HG03060 (cell line): ENCODE data around the gene PTBP2.
"Not testable (repeated sequence)": the region's sequence is repeated elsewhere in the genome, so short reads cannot be mapped to it uniquely, and the experiment has no call there.

Source experiments
- ATAC-seq: cut with Tn5 transposase; IDR thresholded peaks from one replicate; pipeline ENCODE4 v1.9.1; 2021; ENCODE audit warnings: low read depth, moderate number of reproducible peaks; ENCODE audit not compliant: unreplicated experiment

PTBP2 gene

DNA sequence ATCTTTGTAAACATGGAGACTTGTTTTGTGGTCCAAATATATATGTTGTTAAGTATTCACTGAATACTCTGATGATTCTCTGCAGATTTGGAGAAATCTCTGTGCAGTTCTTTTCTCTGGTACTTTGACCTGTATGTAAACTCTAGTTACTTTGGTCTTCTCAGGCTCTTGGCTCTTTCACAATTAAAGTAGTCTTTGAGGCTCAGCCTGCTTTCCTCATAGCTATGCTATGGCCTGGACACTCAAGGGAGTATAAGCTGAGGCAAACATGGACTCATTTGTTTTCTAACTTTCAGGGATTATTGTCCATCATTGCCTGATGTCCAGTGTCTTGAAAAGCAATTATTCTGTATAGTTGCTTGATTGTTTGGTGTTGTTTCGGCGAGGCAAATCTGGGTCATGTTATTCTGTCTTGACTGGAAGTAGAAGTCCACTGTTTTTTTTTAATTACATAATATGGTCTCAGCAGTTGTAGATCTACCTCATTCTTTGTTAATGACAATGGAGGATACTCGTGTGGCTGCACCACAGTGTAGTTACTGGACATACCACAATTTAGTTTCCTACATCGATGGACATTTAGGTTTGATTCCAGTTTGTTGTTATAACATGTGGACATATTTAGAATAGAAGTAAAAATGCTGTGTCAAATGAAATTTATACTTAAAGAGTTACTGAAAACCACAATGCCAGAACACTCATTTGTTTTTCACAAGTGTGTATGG, 9.2 kb downstream of the PTBP2 start:
- ATAC-seq = no peak

DNA sequence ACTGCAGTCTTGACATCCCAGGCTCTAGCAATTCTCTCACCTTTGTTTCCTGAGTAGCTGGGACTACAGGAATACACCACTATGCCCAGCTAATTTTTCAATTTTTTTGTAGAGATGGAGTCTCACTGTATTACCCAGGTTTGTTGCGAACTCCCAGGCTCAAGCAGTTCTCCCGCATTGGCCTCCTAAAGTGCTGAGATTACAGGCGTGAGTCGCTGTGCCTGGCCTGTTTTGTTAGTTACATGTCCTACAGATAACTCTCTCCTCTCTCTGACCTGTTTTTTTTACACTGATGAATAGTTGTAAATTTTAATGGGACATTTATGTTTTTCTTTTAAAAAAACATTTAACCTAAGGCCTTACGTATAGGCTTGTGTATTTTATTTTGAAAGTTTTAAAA, 19.8 kb downstream of the PTBP2 start:
- ATAC-seq = no peak

DNA sequence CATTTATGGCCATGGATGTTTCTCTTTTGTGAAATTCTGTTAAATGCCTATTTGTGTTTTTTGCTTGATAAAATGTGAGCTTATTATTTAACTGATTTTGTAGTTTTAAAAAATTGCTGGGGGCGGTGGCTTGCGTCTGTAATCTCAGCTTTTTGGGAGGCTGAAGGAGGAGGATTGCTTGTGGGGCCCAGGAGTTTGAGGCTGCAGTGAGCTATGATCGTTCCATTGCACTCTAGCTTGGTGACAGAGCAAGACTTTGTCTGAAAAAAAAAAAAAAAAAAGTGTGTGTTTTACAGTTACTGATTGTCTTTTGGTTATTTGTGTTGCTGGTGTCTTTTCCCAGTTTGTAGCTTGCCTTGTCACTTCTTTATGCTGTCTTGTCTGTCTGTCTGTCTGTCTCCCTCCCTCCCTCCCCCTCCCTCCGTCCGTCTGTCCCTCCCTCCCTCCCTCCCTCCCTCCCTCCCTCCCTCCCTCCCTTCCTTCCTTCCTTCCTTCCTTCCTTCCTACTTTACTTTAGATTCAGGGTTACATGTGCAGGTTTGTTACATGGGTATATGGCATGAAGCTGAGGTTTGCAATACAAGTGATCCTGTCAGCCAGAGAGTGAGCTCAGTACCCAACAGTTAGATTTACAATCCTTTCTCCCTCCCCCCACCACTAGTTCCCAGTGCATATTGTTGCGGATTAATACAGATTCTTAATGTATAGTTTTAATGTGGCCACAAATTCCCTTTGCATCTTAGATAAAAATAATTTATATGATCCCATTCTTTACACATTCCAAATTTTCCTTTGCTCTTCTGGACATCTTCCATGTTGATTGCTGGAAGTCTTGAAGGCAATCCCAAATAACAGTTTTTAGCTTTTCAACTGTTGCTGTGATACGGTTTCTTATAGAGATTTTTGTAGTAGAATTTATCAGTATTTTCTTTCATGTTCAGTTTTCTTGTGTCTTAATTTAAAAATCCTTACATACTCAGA, 25.1 kb downstream of the PTBP2 start:
- no peak for ATAC-seq

GRCh38 chr1:96747565-96747964, 26.0 kb downstream of the PTBP2 start:
- no peak for ATAC-seq

DNA sequence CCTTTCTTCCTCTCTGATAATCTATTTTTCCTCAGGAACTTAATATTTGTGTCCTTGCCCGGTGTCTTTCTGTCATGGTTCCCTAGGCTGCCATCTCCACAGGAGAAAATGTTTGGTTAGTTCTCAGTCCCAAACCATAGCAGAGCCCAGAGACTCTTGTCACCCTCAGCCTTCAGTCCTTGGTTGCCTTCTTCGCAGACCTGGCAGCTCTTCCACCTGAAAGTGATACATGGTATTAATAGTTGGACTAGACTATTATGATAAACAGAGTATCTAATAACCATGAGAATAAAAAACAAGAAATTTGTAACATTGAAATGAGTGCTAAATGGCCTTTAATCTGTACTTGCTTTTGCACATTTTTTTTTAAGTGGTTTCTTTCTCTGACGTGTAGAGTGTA, 26.5 kb downstream of the PTBP2 start:
- no peak for ATAC-seq

DNA sequence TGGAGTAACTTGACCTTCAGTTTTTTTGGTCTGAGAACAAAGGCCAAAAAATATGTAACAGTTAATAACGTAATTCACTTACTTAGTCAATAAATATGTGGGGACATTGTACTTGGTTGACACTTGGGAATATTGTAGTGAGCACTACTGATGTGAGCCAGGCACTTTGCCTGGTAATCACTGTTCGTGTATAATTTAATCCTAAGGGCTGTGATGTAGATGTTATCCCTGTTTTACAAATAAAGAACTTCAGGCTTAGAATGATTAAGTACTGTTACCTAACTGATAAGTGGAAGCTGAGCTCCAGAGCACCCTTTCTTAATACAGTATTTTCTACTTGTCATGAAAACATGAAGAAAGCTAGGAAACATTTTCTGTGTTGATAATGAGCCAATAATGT, 28.0 kb downstream of the PTBP2 start:
- ATAC-seq = no peak

DNA sequence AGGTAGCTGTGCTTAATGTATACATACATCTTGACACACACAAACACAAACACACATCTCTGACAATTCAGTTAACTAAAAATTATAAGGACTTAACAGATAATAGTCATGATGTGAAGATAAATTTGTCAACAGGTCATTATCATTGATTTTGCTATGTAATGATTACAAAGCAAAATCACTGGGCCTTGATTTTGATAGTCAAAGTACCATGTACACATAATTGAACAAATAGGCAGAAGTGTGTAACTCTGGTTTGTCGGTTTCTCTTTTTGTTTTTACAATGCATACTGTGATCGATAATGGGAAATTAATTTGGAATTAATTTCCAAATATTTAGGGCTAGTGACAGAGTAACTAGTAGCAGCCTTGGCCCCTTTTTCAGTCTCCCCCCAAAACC, 30.8 kb downstream of the PTBP2 start:
- no peak for ATAC-seq

DNA sequence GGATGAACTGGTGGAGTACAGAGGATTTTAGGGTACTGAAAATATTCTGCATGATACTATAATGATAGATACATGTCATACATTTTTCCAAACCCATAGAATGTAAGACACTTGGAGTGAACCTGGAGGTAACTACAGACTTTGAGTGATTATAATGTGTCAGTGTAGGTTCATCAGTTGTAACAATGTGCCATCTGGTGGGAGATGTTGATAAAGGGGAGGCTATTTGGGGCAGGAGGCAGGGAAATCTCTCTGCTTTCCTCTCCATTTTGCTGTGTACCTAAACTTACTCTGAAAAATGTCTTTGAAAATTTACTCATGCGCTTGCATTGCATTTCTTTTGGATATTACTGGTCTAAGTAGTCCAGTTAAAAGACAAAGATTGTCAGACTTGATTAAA, 35.2 kb downstream of the PTBP2 start:
- ATAC-seq = no peak

- not testable (repeated sequence) for ATAC-seq
These were observed 41.0 kb downstream of the PTBP2 start for GRCh38 chr1:96762586-96762985.

DNA sequence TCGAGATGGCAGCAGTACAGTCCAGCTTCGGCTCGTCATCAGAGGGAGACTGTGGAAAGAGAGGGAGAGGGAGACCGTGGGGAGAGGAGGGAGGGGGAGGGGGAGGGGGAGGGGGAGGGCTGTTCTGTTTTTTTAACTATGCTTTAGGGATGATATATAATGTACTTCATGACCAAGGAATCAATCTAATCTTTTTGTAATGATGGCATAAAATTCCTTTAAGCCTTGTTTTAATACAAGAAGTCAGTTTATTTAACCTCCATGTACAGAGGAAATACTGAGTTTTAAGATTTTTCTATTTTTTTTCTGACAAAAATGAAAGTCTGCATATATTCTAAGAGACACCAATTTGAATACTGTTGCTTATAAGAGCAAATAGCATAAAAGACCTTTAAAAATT, 41.9 kb downstream of the PTBP2 start:
- no peak for ATAC-seq

GRCh38 chr1:96764469-96764868, 42.9 kb downstream of the PTBP2 start:
- ATAC-seq = no peak

GRCh38 chr1:96771847-96772246, 50.3 kb downstream of the PTBP2 start:
- ATAC-seq = no peak

- no peak for ATAC-seq
These were observed 50.8 kb downstream of the PTBP2 start for GRCh38 chr1:96772349-96772748.

GRCh38 chr1:96772972-96773371, 51.4 kb downstream of the PTBP2 start:
- no peak for ATAC-seq

DNA sequence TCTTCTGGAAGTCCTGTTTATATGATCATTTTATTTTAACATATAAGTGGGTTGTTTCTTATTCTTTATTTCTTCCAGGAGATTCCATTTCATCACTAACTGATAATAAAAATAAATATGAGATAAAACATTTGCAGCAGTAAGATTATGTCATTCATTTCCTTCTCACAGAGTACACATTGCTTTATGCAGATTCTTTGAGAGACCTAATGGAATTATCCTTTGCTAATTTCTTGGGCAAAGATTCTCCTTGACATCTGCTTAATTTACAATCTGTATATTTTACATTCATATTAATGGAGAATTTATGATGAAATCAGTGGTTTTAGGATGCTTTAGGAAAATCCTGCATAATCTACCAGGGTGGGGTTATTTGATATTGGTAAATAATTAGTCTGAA, 60.6 kb downstream of the PTBP2 start:
- no peak for ATAC-seq

- no peak for ATAC-seq
These were observed 61.3 kb downstream of the PTBP2 start for GRCh38 chr1:96782856-96783255.

GRCh38 chr1:96790599-96790998, 69.0 kb downstream of the PTBP2 start:
- ATAC-seq = no peak

GRCh38 chr1:96792220-96792619, 70.6 kb downstream of the PTBP2 start:
- no peak for ATAC-seq

GRCh38 chr1:96801696-96802095, 80.1 kb downstream of the PTBP2 start:
- ATAC-seq = not testable (repeated sequence)

DNA sequence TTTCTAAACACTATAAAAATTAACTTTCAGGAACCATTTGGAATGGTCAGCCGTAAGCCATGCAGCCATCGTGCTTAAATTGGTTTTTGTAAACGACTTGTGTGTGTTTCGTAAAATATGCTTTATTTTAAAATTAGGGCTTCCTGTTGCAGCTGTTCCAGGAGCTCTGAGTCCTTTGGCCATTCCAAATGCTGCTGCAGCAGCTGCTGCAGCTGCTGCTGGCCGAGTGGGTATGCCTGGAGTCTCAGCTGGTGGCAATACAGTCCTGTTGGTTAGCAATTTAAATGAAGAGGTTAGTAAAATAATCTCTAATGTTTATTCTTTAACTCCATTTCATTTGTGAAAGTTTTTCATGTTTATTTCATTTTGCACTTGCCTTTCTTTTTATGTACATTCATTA, 83.1 kb downstream of the PTBP2 start:
- no peak for ATAC-seq

- no peak for ATAC-seq
These were observed 86.6 kb downstream of the PTBP2 start for GRCh38 chr1:96808191-96808590.

- no peak for ATAC-seq
These were observed 94.3 kb downstream of the PTBP2 start for GRCh38 chr1:96815914-96816313.
